ENCODE results near the gene CASP6.

The CASP6 gene

GRCh38 chr4:109672169-109672930 is 30.9 kb downstream of the CASP6 start:
- in situ Hi-C loops (cut with MboI; ENCODE audit: low sequenced_read_pairs) = no loop called here

- in situ Hi-C loops (cut with MboI; ENCODE audit: low sequenced_read_pairs) = no loop called here
These were observed 31.9 kb downstream of the CASP6 start for GRCh38 chr4:109671350-109671749.

GRCh38 chr4:109665783-109666485 is 37.3 kb downstream of the CASP6 start:
- in situ Hi-C loops (cut with MboI; ENCODE audit: low sequenced_read_pairs) = no loop called here

GRCh38 chr4:109662771-109663170 is 40.5 kb downstream of the CASP6 start:
- in situ Hi-C loops (cut with MboI; ENCODE audit: low sequenced_read_pairs) = no loop called here

- in situ Hi-C loops (cut with MboI; ENCODE audit: low sequenced_read_pairs) = no loop called here
These were observed 41.1 kb downstream of the CASP6 start for GRCh38 chr4:109662116-109662515.

GRCh38 chr4:109658871-109659410 is 44.3 kb downstream of the CASP6 start:
- in situ Hi-C loops (cut with MboI; ENCODE audit: low sequenced_read_pairs) = no loop called here

- in situ Hi-C loops (cut with MboI; ENCODE audit: low sequenced_read_pairs) = no loop called here
These were observed 45.3 kb downstream of the CASP6 start for GRCh38 chr4:109657854-109658418.

GRCh38 chr4:109655396-109655795 is 47.8 kb downstream of the CASP6 start:
- in situ Hi-C loops (cut with MboI; ENCODE audit: low sequenced_read_pairs) = no loop called here

GRCh38 chr4:109649872-109650271 is 53.4 kb downstream of the CASP6 start:
- in situ Hi-C loops (cut with MboI; ENCODE audit: low sequenced_read_pairs) = no loop called here

GRCh38 chr4:109648997-109649575 is 54.2 kb downstream of the CASP6 start:
- in situ Hi-C loops (cut with MboI; ENCODE audit: low sequenced_read_pairs) = no loop called here

- in situ Hi-C loops (cut with MboI; ENCODE audit: low sequenced_read_pairs) = no loop called here
These were observed 54.8 kb downstream of the CASP6 start for GRCh38 chr4:109648266-109648996.

GRCh38 chr4:109645874-109646710 is 57.2 kb downstream of the CASP6 start:
- in situ Hi-C loops (cut with MboI; ENCODE audit: low sequenced_read_pairs) = no loop called here

- in situ Hi-C loops (cut with MboI; ENCODE audit: low sequenced_read_pairs) = no loop called here
These were observed 62.6 kb downstream of the CASP6 start for GRCh38 chr4:109640644-109641043.

Measured in HL-60/S4 treated with phorbol 12-myristate 13-acetate at 8.2 ng/mL for 4 days and 3 days (cell line).